ENCODE measurements around the gene AUTS2. TPM values are rescaled to one million over a fixed set of nuclear protein-coding genes. Genes with fewer than 3 reads are reported as not detected.

AUTS2 gene
- total and polyA plus RNA-seq, 2 of the 8 experiments (the other 6 are each of a cell fraction or from before 2014, with no cell fraction given), result 25.9 to 101 TPM

- no peak for TF ChIP-seq CTCF (IDR thresholded peaks at IDR 0.05; ENCODE audit: control extremely low read depth in 1 of 3, insufficient read depth in 1 of 3, low read depth in 1 of 3, low read length in 3 of 3)
Observed at GRCh38 chr7:69598081-69598486, at the start of gene AUTS2 (continued).
